Pancreas (tissue), 10 donors: ENCODE results near the gene ZC3HAV1L. TPM values are rescaled to one million over a fixed set of nuclear protein-coding genes. Genes with fewer than 3 reads are reported as not detected.
"Not testable (repeated sequence)": the region's sequence is repeated elsewhere in the genome, so short reads cannot be mapped to it uniquely, and the experiment has no call there.

Experiments used
- ATAC-seq, 4 donors: fragments of 200-7000 bp; cut with Tn5 transposase; one replicate each; pipeline versions ENCODE4 v1.8.0 to v1.9.1; 2020; ENCODE audit warnings: mild to moderate bottlenecking in 4 of 4, moderate library complexity in 4 of 4
- DNase-seq, 6 donors: peaks; one replicate each; pipeline ENCODE4 v3.0.0-alpha.2; 2020
- FAIRE-seq: peaks from 2 replicates; lab custom pipeline; 2012; peaks lifted over from hg19 to GRCh38; lab: Jason Lieb, UNC
- H3K27ac ChIP-seq, 4 donors: fragments of 200-600 bp; sonication (generic); 1 replicate in 3 of 4; 2 replicates in 1 of 4; pipeline versions ENCODE4 v1.5.0 to v1.8.0; 2020
- H3K27me3 ChIP-seq, 4 donors: fragments of 200-600 bp; one replicate each; pipeline ENCODE4 v1.8.0; 2021
- H3K36me3 ChIP-seq, 3 donors: fragments of 200-600 bp; sonication (generic) in 1 of 3; one replicate each; pipeline versions ENCODE4 v1.5.0 to v1.8.0; 2020 to 2021
- H3K4me1 ChIP-seq, 3 donors: fragments of 200-600 bp; one replicate each; pipeline ENCODE4 v1.8.0; 2021
- H3K4me3 ChIP-seq, 4 donors: fragments of 200-600 bp; sonication (generic) in 2 of 4; one replicate each; pipeline versions ENCODE4 v1.5.0 to v1.8.0; 2020 to 2021
- H3K9me3 ChIP-seq, 4 donors: fragments of 200-600 bp; one replicate each; pipeline ENCODE4 v1.8.0; 2021
- CTCF ChIP-seq, 4 donors: fragments of 200-600 bp; sonication (generic) in 3 of 4; IDR thresholded peaks; one replicate each; pipeline versions ENCODE4 v1.5.0 to v1.8.0; 2021; ENCODE audit warnings: antibody characterized with exemption in 4 of 4
- WGBS, 2 donors: extraction: QIAGEN DNeasy Blood & Tissue Kit; methylation state at CpG; one replicate each; pipeline ENCODE4 v1.1.7; 2013; 5-methylcytosine and 5-hydroxymethylcytosine counted together
- intact Hi-C, 3 donors: fragments of 100-400 bp; cut with DNase I; formaldehyde crosslinking; loops; one replicate each; pipeline versions ENCODE4 v1.11.1 to v1.14.2; 2022
- polyA plus RNA-seq, 2 donors: library from polyadenylated mRNA; stranded (reverse); fragments of 200-250 nt; gene quantifications; one replicate each; pipeline ENCODE4 v1.2.3, GENCODE V29; 2013
- total RNA-seq, 6 donors: library from RNA; stranded (reverse); fragmentation: NEBNext Ultra II Directional in 4 of 6; extraction: Animal tissue kit (Norgen Biotek cat#: 25700) in 4 of 6; gene quantifications; one replicate each; pipeline versions ENCODE4 v1.2.1 to v1.2.4, GENCODE V29; 2021 to 2023
- donor health status: healthy with polysubstance abuse.
- donor health status: DM: no; HTN: no; CAD: no; lungs with moderate emphysema.
- donor health status: DM: no; HTN: no; CAD: no.
- donor health status: control.
- donor health status: control.
- donor health status: Bipolar disorder and iron deficiency.
- donor health status: DM: yes; HTN: yes; CAD: no.
- donor health status: DM: no; HTN: no; CAD: no.
- donor health status: DM: no; HTN: no; CAD: no.
- donor health status: DM: yes; HTN: yes; CAD: no.

ZC3HAV1L gene
- total and polyA plus RNA-seq, 8 donors, result 0.87 to 5.7 (median 2.0) TPM

GRCh38 chr7:138978541-138979184 lies 57.2 kb downstream of the ZC3HAV1L start:
- Histone ChIP-seq H3K4me1 (peaks cover 18 to 41% (median 22%) of the 10 kb centered on the region in 3 donors), H3K27me3 (no peaks in the 10 kb centered on the region), H3K36me3 (no peaks in the 10 kb centered on the region), H3K4me3 (peak overlapping the region in 3 of 4 donors; percentile 6 to 66 (median 8)), H3K9me3 (no peaks in the 10 kb centered on the region), H3K27ac (peak overlapping the region in 3 of 4 donors; percentile 28 to 58 (median 53))
- intact Hi-C loops, result no loop called here
- ATAC-seq, result peak in 2 of 4 donors; percentile 4 to 12
- no peak for FAIRE-seq
- 41 to 44% methylated on average over 6 of the region's 6 CpGs for WGBS, 2 donors
- peak in 1 of 6 donors; percentile 18 for DNase-seq
- no peak for TF ChIP-seq CTCF (IDR thresholded peaks at IDR 0.05)

- 44 to 45% methylated on average over 11 of the region's 11 CpGs for WGBS, 2 donors
- H3K9me3 ChIP-seq, H3K27me3 ChIP-seq, H3K27ac ChIP-seq, H3K36me3 ChIP-seq, ATAC-seq, FAIRE-seq, intact Hi-C loops, H3K4me3 ChIP-seq: not testable (repeated sequence)
- peak in 1 of 6 donors; percentile 23 for DNase-seq
- H3K4me1 ChIP-seq, result peaks cover 15 to 41% (median 28%) of the 10 kb centered on the region in 3 donors
These were observed 59.7 kb downstream of the ZC3HAV1L start for GRCh38 chr7:138976161-138976560.

Other genes starting within 250 kb of the ZC3HAV1L start
- under 1 TPM in 3 of 6 donors, not detected in 3; 0.09 to 0.24 (median 0.16) TPM for gene TMEM213, start 238.0 kb downstream of the ZC3HAV1L start, total RNA-seq
- gene TMEM213, start 238.0 kb downstream of the ZC3HAV1L start, polyA plus RNA-seq, result under 1 TPM; 0.07 to 0.30 TPM
- under 1 TPM in 5 of 6 donors, not detected in 1; 0.09 to 0.56 (median 0.35) TPM for gene ATP6V0A4, start 237.8 kb downstream of the ZC3HAV1L start, total RNA-seq
- gene ATP6V0A4, start 237.8 kb downstream of the ZC3HAV1L start, polyA plus RNA-seq, result under 1 TPM; 0.11 to 0.23 TPM
- gene KIAA1549, start 54.7 kb downstream of the ZC3HAV1L start, total RNA-seq, result 1 to 10 TPM; 5.1 to 8.0 (median 7.4) TPM
- gene KIAA1549, start 54.7 kb downstream of the ZC3HAV1L start, polyA plus RNA-seq, result 1 to 10 TPM; 1.9 to 3.6 TPM
- gene ZC3HAV1, start 73.7 kb upstream of the ZC3HAV1L start, total RNA-seq, result 10 to 100 TPM in 4 of 6 donors, 1 to 10 TPM in 2; 7.4 to 18.5 (median 11.3) TPM
- 1 to 10 TPM; 3.6 to 5.5 TPM for gene ZC3HAV1, start 73.7 kb upstream of the ZC3HAV1L start, polyA plus RNA-seq
- gene UBN2, start 195.2 kb upstream of the ZC3HAV1L start, total RNA-seq, result 10 to 100 TPM; 11.5 to 20.3 (median 16.6) TPM
- gene UBN2, start 195.2 kb upstream of the ZC3HAV1L start, polyA plus RNA-seq, result 1 to 10 TPM; 2.9 to 3.4 TPM